ENCODE data around the gene FSTL1.

FSTL1 gene

DNA sequence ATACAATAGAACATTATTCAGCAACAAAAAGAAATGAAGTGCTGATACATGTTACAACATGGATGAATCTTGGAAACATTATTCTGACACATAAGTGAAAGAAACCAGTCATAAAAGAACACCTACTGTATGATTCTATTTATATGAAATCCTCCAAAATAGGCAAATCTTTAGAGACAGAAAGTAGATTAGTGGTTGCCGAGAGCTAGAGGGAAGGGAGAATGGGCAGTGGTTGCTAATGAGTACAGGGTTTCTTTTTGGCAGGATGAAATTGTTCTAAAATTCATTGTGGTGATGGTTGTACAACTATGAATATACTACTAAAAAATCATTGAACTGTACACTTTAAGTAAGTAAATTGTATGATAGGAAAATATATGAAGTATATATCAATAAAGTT is 95.3 kb downstream of the FSTL1 start:
- no peak for DNase-seq (ENCODE audit: low read depth, low spot score)

DNA sequence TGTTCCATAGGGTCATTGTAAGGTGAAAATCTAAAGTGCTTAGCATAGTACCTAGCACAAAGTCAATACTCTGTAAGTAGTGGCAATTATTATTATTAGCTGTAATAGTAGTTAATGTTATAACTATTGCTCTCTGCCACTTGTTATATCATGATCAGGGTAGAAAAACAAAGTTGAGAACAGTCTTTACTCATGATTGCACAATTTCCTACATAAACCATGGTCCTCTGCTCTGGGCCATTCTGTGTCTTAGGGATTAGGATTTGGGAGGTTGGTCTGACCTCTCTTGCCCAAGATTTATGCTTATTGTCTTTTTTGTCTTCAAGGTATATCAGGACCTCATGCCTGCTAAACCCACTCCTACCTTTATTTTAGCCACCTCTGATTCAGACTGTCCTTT is 97.3 kb downstream of the FSTL1 start:
- no peak for DNase-seq (ENCODE audit: low read depth, low spot score)

DNA sequence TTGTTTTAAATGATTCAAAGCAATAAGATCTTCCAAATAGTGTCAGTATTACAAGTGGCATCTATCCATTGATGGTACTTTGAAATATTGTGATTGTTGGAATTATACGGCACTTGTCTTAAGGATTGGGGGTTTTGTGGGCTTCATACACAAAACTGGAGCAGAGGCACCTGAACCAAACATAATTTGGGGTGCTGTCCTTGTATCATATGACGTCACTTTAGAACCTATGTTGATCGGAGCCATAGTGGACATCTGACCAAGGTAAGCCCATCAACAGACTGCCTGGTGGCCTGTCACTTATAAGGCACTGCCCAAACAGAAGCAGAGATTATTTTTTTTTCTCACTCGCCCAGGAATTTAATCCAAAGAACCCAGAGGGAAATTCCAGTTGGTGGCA is 98.8 kb downstream of the FSTL1 start:
- no peak for DNase-seq (ENCODE audit: low read depth, low spot score)

DNA sequence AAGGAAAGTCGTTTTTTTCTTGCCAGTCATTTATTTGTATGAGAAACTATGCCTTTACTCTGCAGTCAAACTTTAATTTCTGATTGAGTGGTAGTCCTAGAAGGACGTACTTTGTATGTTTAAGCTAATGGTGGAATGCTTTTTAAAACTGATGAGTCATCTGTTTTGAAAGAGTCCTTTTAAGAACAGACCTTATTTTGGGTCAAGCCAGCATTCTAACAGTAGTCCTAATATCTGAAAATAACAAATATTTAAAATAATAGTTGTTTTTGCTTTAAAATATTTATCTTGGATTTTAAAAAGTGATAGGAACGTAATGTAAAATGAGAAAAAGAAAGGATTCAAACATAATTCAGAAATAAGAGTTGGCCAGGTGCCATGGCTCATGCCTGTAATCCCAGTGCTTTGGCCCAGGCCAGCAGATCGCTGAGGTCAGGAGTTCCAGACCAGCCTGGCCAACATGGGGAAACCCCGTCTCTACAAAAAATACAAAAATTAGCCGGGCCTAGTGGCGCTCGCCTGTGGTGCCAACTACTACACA is 100.3 kb downstream of the FSTL1 start:
- no peak for DNase-seq (ENCODE audit: low read depth, low spot score)

DNA sequence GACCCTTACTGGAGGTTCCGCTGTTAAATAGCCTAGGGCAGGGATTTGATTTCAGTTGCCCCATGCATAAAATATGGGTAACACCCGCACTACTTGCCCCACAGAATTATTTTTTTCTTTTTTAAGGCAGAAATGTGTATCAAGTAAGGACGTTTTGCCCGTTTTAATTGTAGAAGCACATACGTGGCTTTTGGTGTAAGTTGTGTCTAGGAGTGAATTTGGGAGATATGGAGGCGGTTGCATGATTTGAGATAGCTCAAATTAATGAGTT is 101.0 kb downstream of the FSTL1 start:
- DNase-seq (ENCODE audit: low read depth, low spot score): no peak

DNA sequence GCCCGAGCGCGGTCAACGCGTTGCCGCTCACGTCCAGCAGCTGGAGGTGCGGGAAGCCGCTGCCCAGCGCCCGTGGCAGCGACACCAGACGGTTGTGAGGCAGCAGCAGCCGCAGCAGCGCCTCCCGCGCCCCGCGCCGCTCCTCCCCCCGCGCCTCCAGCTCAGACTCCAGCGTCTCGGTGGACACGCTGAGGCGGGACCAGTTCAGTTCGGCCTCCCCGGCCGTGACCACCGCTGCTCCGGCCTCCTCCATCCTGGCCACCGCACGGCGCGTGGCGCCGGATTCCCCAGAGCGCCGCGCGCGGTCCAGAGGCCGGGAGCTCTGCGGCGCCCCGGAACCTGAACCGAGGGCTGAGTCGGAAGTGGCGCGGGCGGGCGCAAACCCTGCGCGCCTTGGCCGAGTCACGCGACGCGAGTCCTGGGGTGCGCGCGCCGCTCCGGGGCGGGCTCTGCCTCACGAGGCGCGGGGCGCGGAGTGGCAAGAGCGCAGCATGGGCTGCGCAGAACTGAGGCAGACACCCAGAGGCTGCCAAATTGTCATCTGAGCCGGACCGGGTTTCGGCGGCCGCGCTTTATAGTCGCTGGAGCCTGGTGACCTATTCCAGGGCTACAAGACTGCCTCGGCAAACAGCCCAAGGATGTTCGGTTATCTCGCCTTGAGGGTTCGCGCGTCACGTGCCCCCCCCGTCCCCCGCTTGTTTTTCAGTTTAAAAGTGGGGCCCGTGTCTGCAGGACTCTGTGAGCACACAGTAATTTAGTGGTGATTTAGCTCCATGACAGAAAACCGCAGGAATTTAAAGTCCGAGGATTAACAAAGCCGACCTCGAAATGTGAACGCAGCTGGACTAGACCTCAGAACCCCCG is 101.6 kb downstream of the FSTL1 start, which contains the start of gene LRRC58:
LRRC58 (minus strand) TSS at position 364 of the 864 bp plus-strand sequence; CDS start at position 253, 111 bp downstream.
- DNase-seq (ENCODE audit: low read depth, low spot score): peak; percentile 69

DNA sequence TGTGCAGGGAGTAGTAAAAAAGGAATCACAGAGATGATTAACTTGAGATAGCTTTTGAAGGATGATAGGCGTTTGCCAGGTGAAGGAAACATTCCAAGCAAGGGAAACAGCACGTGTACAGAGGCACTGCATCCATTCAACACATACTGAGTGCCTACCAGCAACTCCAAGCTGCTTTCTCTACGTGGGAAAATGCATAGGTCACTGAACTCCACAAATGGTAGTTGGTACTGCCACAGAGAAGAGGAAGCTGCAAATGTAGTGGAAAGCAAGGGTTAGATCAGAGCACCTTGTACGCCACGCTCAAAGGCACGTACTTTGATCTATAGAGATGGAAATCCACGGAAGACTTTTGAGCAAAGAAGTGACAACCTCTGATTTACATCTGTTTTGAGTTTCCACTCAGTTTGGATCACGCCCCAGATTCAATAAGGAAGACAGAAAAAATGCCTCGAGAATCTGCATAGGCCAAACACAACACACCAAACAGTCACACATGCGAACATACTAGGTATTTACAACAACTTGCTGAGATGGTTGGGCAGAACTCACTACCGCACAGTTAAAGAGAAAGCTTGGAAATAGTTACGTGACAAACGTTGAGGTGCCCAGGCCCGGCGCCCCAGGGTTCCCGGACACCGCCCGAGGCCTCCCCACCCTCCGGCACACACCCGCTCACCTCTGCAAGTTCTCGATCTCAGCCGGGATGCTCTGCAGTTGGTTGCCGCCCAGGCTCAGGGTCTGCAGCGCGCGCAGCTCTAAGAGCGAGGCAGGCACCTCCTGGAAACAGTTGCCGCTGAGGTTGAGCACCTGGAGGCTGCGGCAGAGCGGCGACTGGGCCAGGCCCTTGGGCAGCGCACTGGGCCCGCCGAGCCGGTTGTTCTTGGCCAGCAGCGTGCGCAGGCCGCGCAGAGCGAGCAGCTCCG is 102.5 kb downstream of the FSTL1 start:
- no peak for DNase-seq (ENCODE audit: low read depth, low spot score)

DNA sequence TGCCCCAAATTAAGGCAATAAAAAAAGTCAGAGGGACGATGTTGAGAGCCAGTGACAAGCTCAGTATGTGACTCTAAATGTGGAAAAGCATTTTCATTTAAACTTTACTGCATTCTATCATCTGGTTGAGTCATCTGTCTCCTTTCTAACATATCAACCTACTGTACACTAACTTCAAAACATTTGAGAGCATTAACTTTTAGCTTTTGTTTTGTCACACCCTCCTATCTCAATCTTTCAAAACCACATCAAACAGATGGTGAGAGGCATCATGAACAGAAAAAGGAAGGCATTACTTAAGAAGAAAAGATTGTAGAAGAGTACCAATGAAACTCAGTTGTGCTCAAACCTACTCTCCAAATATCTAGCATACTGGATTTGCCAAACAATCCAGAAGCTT is 106.4 kb downstream of the FSTL1 start:
- DNase-seq (ENCODE audit: low read depth, low spot score): no peak

All from brain pericyte (primary cell).